ENCODE measurements around the gene HAT1. TPM values are rescaled to one million over a fixed set of nuclear protein-coding genes. Genes with fewer than 3 reads are reported as not detected.

HAT1 gene
- total and polyA plus RNA-seq, 4 donors, result 23.8 to 32.6 (median 28.4) TPM

- no peak for ATAC-seq (ENCODE audit: low FRiP score)
- 49 to 62% methylated on average over 2 of the region's 2 CpGs for WGBS, 2 donors
These were observed 19.3 kb upstream of the HAT1 start for GRCh38 chr2:171902840-171903420.

GRCh38 chr2:171908235-171908634, 14.0 kb upstream of the HAT1 start:
- no peaks in the 10 kb centered on the region for H3K9me3 ChIP-seq (ENCODE audit: control insufficient read depth, low read length)
- no peak overlapping the region for H3K4me3 ChIP-seq (ENCODE audit: low read length in 2 of 2)
- ATAC-seq (ENCODE audit: low FRiP score), result no peak
- no peaks in the 10 kb centered on the region for H3K27me3 ChIP-seq (ENCODE audit: control insufficient read depth in 1 of 2, insufficient read depth in 2 of 2, low read length in 1 of 2)
- intact Hi-C loops (cut with DNase I), result no loop called here
- no peaks in the 10 kb centered on the region for H3K36me3 ChIP-seq (ENCODE audit: control insufficient read depth in 1 of 2, insufficient read depth in 2 of 2, low read length in 1 of 2)
- WGBS, 2 donors, result 99 to 100% methylated on average over 1 of the region's 1 CpG
- no peaks in the 10 kb centered on the region for H3K4me1 ChIP-seq (ENCODE audit: control insufficient read depth in 1 of 2, insufficient read depth in 2 of 2, low read length in 2 of 2)
- no peak overlapping the region for H3K27ac ChIP-seq (ENCODE audit: low read depth in 1 of 2, low read length in 2 of 2)
- no peak for DNase-seq

More at GRCh38 chr2:171902840-171903420, 19.3 kb upstream of the HAT1 start:
- DNase-seq, result no peak
- no peaks in the 10 kb centered on the region for H3K4me1 ChIP-seq (ENCODE audit: control insufficient read depth in 1 of 2, insufficient read depth in 2 of 2, low read length in 2 of 2)
- no peak overlapping the region for H3K4me3 ChIP-seq (ENCODE audit: low read length in 2 of 2)
- H3K27me3 ChIP-seq (ENCODE audit: control insufficient read depth in 1 of 2, insufficient read depth in 2 of 2, low read length in 1 of 2), result no peaks in the 10 kb centered on the region
- H3K27ac ChIP-seq (ENCODE audit: low read depth in 1 of 2, low read length in 2 of 2), result no peak overlapping the region
- no peaks in the 10 kb centered on the region for H3K36me3 ChIP-seq (ENCODE audit: control insufficient read depth in 1 of 2, insufficient read depth in 2 of 2, low read length in 1 of 2)
- H3K9me3 ChIP-seq (ENCODE audit: control insufficient read depth, low read length), result no peaks in the 10 kb centered on the region
- intact Hi-C loops (cut with DNase I), result no loop called here

GRCh38 chr2:171909266-171909665, 13.0 kb upstream of the HAT1 start:
- intact Hi-C loops (cut with DNase I), result no loop called here
- Histone ChIP-seq H3K4me3 (ENCODE audit: low read length in 2 of 2) (no peak overlapping the region), H3K9me3 (ENCODE audit: control insufficient read depth, low read length) (no peaks in the 10 kb centered on the region), H3K36me3 (ENCODE audit: control insufficient read depth in 1 of 2, insufficient read depth in 2 of 2, low read length in 1 of 2) (no peaks in the 10 kb centered on the region), H3K27ac (ENCODE audit: low read depth in 1 of 2, low read length in 2 of 2) (no peak overlapping the region), H3K4me1 (ENCODE audit: control insufficient read depth in 1 of 2, insufficient read depth in 2 of 2, low read length in 2 of 2) (no peaks in the 10 kb centered on the region), H3K27me3 (ENCODE audit: control insufficient read depth in 1 of 2, insufficient read depth in 2 of 2, low read length in 1 of 2) (no peaks in the 10 kb centered on the region)
- ATAC-seq (ENCODE audit: low FRiP score) (no peak), DNase-seq (no peak)
- WGBS, 2 donors, result 45 to 48% methylated on average over 3 of the region's 3 CpGs

- H3K27ac ChIP-seq (ENCODE audit: low read depth in 1 of 2, low read length in 2 of 2), result no peak overlapping the region
- H3K36me3 ChIP-seq (ENCODE audit: control insufficient read depth in 1 of 2, insufficient read depth in 2 of 2, low read length in 1 of 2), result no peaks in the 10 kb centered on the region
- 45% methylated on average over 1 of the region's 1 CpG for WGBS, 2 donors
- intact Hi-C loops (cut with DNase I), result no loop called here
- ATAC-seq (ENCODE audit: low FRiP score) (no peak), DNase-seq (no peak)
- no peaks in the 10 kb centered on the region for H3K27me3 ChIP-seq (ENCODE audit: control insufficient read depth in 1 of 2, insufficient read depth in 2 of 2, low read length in 1 of 2)
- H3K9me3 ChIP-seq (ENCODE audit: control insufficient read depth, low read length), result no peaks in the 10 kb centered on the region
- H3K4me3 ChIP-seq (ENCODE audit: low read length in 2 of 2), result no peak overlapping the region
- no peaks in the 10 kb centered on the region for H3K4me1 ChIP-seq (ENCODE audit: control insufficient read depth in 1 of 2, insufficient read depth in 2 of 2, low read length in 2 of 2)
These were observed 11.8 kb upstream of the HAT1 start for GRCh38 chr2:171910494-171910893.

- DNase-seq (no peak), ATAC-seq (ENCODE audit: low FRiP score) (no peak)
- Histone ChIP-seq H3K36me3 (ENCODE audit: control insufficient read depth in 1 of 2, insufficient read depth in 2 of 2, low read length in 1 of 2) (no peaks in the 10 kb centered on the region), H3K9me3 (ENCODE audit: control insufficient read depth, low read length) (no peaks in the 10 kb centered on the region), H3K4me3 (ENCODE audit: low read length in 2 of 2) (no peak overlapping the region), H3K27ac (ENCODE audit: low read depth in 1 of 2, low read length in 2 of 2) (no peak overlapping the region), H3K4me1 (ENCODE audit: control insufficient read depth in 1 of 2, insufficient read depth in 2 of 2, low read length in 2 of 2) (no peaks in the 10 kb centered on the region), H3K27me3 (ENCODE audit: control insufficient read depth in 1 of 2, insufficient read depth in 2 of 2, low read length in 1 of 2) (no peaks in the 10 kb centered on the region)
- 75 to 85% methylated on average over 3 of the region's 3 CpGs for WGBS, 2 donors
- intact Hi-C loops (cut with DNase I), result no loop called here
These were observed 8.7 kb upstream of the HAT1 start for GRCh38 chr2:171913517-171913916.

GRCh38 chr2:171919453-171919852, 2.8 kb upstream of the HAT1 start:
- H3K27ac ChIP-seq (ENCODE audit: low read depth in 1 of 2, low read length in 2 of 2), result no peak overlapping the region
- no peaks in the 10 kb centered on the region for H3K36me3 ChIP-seq (ENCODE audit: control insufficient read depth in 1 of 2, insufficient read depth in 2 of 2, low read length in 1 of 2)
- WGBS, 2 donors, result 85 to 92% methylated on average over 2 of the region's 2 CpGs
- no peak overlapping the region for H3K4me3 ChIP-seq (ENCODE audit: low read length in 2 of 2)
- intact Hi-C loops (cut with DNase I), result no loop called here
- DNase-seq, result no peak
- H3K27me3 ChIP-seq (ENCODE audit: control insufficient read depth in 1 of 2, insufficient read depth in 2 of 2, low read length in 1 of 2), result no peaks in the 10 kb centered on the region
- no peak for ATAC-seq (ENCODE audit: low FRiP score)
- no peaks in the 10 kb centered on the region for H3K9me3 ChIP-seq (ENCODE audit: control insufficient read depth, low read length)
- H3K4me1 ChIP-seq (ENCODE audit: control insufficient read depth in 1 of 2, insufficient read depth in 2 of 2, low read length in 2 of 2), result no peaks in the 10 kb centered on the region

GRCh38 chr2:171921970-171922229, 361 bp upstream of the HAT1 start:
- DNase-seq (no peak), ATAC-seq (ENCODE audit: low FRiP score) (no peak)
- H3K4me3 ChIP-seq (ENCODE audit: low read length in 2 of 2), result no peak overlapping the region
- no peaks in the 10 kb centered on the region for H3K27me3 ChIP-seq (ENCODE audit: control insufficient read depth in 1 of 2, insufficient read depth in 2 of 2, low read length in 1 of 2)
- intact Hi-C loops (cut with DNase I), result loop anchor here in 1 of 2 donors (2.0 kb wide), 2 partner anchors 27 to 79 kb away; partner anchors contain the start of gene SLC25A12
- 14 to 16% methylated on average over 5 of the region's 5 CpGs for WGBS, 2 donors
- H3K27ac ChIP-seq (ENCODE audit: low read depth in 1 of 2, low read length in 2 of 2), result peak overlapping the region; percentile 1 to 20
- H3K36me3 ChIP-seq (ENCODE audit: control insufficient read depth in 1 of 2, insufficient read depth in 2 of 2, low read length in 1 of 2), result no peaks in the 10 kb centered on the region
- H3K9me3 ChIP-seq (ENCODE audit: control insufficient read depth, low read length), result no peaks in the 10 kb centered on the region
- H3K4me1 ChIP-seq (ENCODE audit: control insufficient read depth in 1 of 2, insufficient read depth in 2 of 2, low read length in 2 of 2), result no peaks in the 10 kb centered on the region

- no peak for ATAC-seq (ENCODE audit: low FRiP score)
- H3K4me3 ChIP-seq (ENCODE audit: low read length in 2 of 2), result peak overlapping the region; percentile 58 to 67
- no peaks in the 10 kb centered on the region for H3K36me3 ChIP-seq (ENCODE audit: control insufficient read depth in 1 of 2, insufficient read depth in 2 of 2, low read length in 1 of 2)
- 4 to 6% methylated on average over 13 of the region's 13 CpGs for WGBS, 2 donors
- H3K27ac ChIP-seq (ENCODE audit: low read depth in 1 of 2, low read length in 2 of 2), result peak overlapping the region in 1 of 2 donors; percentile 26
- intact Hi-C loops (cut with DNase I), result loop anchor here in 1 of 2 donors (2.0 kb wide), 2 partner anchors 28 to 78 kb away; partner anchors contain the start of gene SLC25A12
- no peaks in the 10 kb centered on the region for H3K4me1 ChIP-seq (ENCODE audit: control insufficient read depth in 1 of 2, insufficient read depth in 2 of 2, low read length in 2 of 2)
- no peaks in the 10 kb centered on the region for H3K9me3 ChIP-seq (ENCODE audit: control insufficient read depth, low read length)
- DNase-seq, result peak in 1 of 2 donors; percentile 63
- no peaks in the 10 kb centered on the region for H3K27me3 ChIP-seq (ENCODE audit: control insufficient read depth in 1 of 2, insufficient read depth in 2 of 2, low read length in 1 of 2)
These were observed 945 bp downstream of the HAT1 start for GRCh38 chr2:171923206-171923605.

- H3K4me1 ChIP-seq (ENCODE audit: control insufficient read depth in 1 of 2, insufficient read depth in 2 of 2, low read length in 2 of 2), result no peaks in the 10 kb centered on the region
- H3K36me3 ChIP-seq (ENCODE audit: control insufficient read depth in 1 of 2, insufficient read depth in 2 of 2, low read length in 1 of 2), result no peaks in the 10 kb centered on the region
- H3K27me3 ChIP-seq (ENCODE audit: control insufficient read depth in 1 of 2, insufficient read depth in 2 of 2, low read length in 1 of 2), result no peaks in the 10 kb centered on the region
- H3K4me3 ChIP-seq (ENCODE audit: low read length in 2 of 2), result no peak overlapping the region
- intact Hi-C loops (cut with DNase I), result no loop called here
- WGBS, 2 donors, result 92 to 93% methylated on average over 17 of the region's 17 CpGs
- H3K27ac ChIP-seq (ENCODE audit: low read depth in 1 of 2, low read length in 2 of 2), result no peak overlapping the region
- no peak for ATAC-seq (ENCODE audit: low FRiP score)
- no peaks in the 10 kb centered on the region for H3K9me3 ChIP-seq (ENCODE audit: control insufficient read depth, low read length)
- no peak for DNase-seq
These were observed 2.1 kb downstream of the HAT1 start for GRCh38 chr2:171924170-171924942.
